ENCODE results near the gene PADI4. TPM values are rescaled to one million over a fixed set of nuclear protein-coding genes. Genes with fewer than 3 reads are reported as not detected.

PADI4 gene
- total and polyA plus RNA-seq, 2 donors (not counting 3 experiments of a cell fraction or from before 2014, with no cell fraction given), result not detected

DNA sequence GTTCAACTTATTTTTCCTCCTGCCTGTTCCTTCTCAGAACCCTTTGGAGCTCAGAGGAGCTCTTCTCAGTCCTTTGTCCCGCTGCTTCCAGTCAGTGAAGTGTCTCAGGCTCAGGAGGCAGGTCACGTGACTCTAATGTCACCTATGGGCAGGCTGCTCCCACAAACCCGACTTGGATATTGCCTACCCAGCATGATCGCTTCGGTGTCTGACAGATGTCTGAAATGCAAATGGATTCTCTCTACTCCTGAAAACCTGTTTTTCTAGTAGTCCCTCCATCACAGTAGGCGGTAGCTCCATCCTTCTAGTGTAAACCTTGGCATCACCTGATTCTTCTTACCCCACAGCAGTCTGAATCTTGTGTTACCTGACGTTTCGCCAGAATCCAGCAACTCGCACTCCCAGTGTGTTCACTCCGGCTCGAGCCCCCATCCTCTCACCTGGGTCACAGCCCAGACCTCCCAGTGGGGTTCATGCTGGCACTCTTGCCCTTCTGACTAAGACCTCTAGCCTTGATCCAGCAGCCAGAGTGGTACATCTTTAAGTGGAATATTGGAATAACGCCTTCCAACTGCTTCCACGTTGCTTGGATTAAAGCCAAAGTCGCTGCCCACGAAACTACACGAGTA lies 69.4 kb downstream of the PADI4 start:
- Histone ChIP-seq H3K27me3 (ENCODE audit: control insufficient read depth in 2 of 2, insufficient read depth in 2 of 2, low read length in 2 of 2) (peaks cover 0 to 3% of the 10 kb centered on the region in 2 experiments), H3K79me2 (ENCODE audit: control insufficient read depth, insufficient read depth, low read length) (no peaks in the 10 kb centered on the region), H3K4me1 (ENCODE audit: control insufficient read depth, extremely low read depth, insufficient read depth, low read length) (no peaks in the 10 kb centered on the region), H3K4me3 (replicated peaks in 1 of 3; ENCODE audit: insufficient read depth in 1 of 3, low read depth in 1 of 3, low read length in 3 of 3) (no peak overlapping the region), H3K27ac (ENCODE audit: insufficient read depth, low read depth, low read length) (no peak overlapping the region), H3K36me3 (ENCODE audit: control insufficient read depth in 2 of 2, extremely low read depth in 1 of 2, insufficient read depth in 2 of 2, low read length in 2 of 2) (no peaks in the 10 kb centered on the region), H4K20me1 (replicated peaks; ENCODE audit: control insufficient read depth, extremely low read depth, insufficient read depth, low read length) (no peaks in the 10 kb centered on the region), H3K9me3 (replicated peaks; ENCODE audit: control insufficient read depth, insufficient read depth, low read length) (no peaks in the 10 kb centered on the region), H3K9me1 (replicated peaks; ENCODE audit: control insufficient read depth, extremely low read depth, insufficient read depth, low read length) (no peaks in the 10 kb centered on the region), H2AFZ (ENCODE audit: low read depth, low read length) (no peak overlapping the region), H3K9ac (replicated peaks; ENCODE audit: extremely low read depth, insufficient read depth, low read length) (no peak overlapping the region), H3K4me2 (ENCODE audit: insufficient read depth, low read length) (no peak overlapping the region)
- BruUV-seq (replicated peaks), result no TSS peak
- no peak for TF ChIP-seq JUN (IDR thresholded peaks at IDR 0.05; ENCODE audit: borderline replicate concordance, insufficient read depth, insufficient read length, low read depth)
- TF ChIP-seq, protein P1, sequence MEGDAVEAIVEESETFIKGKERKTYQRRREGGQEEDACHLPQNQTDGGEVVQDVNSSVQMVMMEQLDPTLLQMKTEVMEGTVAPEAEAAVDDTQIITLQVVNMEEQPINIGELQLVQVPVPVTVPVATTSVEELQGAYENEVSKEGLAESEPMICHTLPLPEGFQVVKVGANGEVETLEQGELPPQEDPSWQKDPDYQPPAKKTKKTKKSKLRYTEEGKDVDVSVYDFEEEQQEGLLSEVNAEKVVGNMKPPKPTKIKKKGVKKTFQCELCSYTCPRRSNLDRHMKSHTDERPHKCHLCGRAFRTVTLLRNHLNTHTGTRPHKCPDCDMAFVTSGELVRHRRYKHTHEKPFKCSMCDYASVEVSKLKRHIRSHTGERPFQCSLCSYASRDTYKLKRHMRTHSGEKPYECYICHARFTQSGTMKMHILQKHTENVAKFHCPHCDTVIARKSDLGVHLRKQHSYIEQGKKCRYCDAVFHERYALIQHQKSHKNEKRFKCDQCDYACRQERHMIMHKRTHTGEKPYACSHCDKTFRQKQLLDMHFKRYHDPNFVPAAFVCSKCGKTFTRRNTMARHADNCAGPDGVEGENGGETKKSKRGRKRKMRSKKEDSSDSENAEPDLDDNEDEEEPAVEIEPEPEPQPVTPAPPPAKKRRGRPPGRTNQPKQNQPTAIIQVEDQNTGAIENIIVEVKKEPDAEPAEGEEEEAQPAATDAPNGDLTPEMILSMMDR (IDR thresholded peaks at IDR 0.05; ENCODE audit: extremely low read depth in 1 of 2, insufficient read depth in 1 of 2, low read depth in 1 of 2, low read length in 2 of 2), result no peak
- no peak for TF ChIP-seq POLR2A (IDR thresholded peaks at IDR 0.05; ENCODE audit: low read depth, low read length)
- TF ChIP-seq POLR2AphosphoS5 (IDR thresholded peaks at IDR 0.05; ENCODE audit: insufficient read depth, low read depth, low read length), result no peak
- no peak for TF ChIP-seq EZH2 (IDR thresholded peaks at IDR 0.05; ENCODE audit: borderline replicate concordance, low read depth, low read length, severe bottlenecking)
- TF ChIP-seq FOS (IDR thresholded peaks at IDR 0.05; ENCODE audit: borderline replicate concordance, insufficient read depth, low read length), result no peak
- TF ChIP-seq, protein P2, sequence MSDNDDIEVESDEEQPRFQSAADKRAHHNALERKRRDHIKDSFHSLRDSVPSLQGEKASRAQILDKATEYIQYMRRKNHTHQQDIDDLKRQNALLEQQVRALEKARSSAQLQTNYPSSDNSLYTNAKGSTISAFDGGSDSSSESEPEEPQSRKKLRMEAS (IDR thresholded peaks at IDR 0.05; ENCODE audit: insufficient read depth, insufficient read length), result no peak
- TF ChIP-seq MYC (IDR thresholded peaks at IDR 0.05; ENCODE audit: low read depth, low read length), result no peak
- TF ChIP-seq GATA2 (IDR thresholded peaks at IDR 0.05; ENCODE audit: insufficient read depth, insufficient read length, low read depth, low read length), result no peak
- intact Hi-C loops (cut with micrococcal nuclease) (no loop called here), dilution Hi-C loops (cut with MboI; ENCODE audit: extremely low pct_ligation_motif_present, low sequenced_read_pairs) (no loop called here)
- no peak for FAIRE-seq
- DNase-seq (ENCODE audit: low read depth, low spot score), result no peak
- CTCF ChIA-PET, result no interaction called here
- POLR2A ChIA-PET, result no interaction called here
